GM12878 (cell line): ENCODE results near the gene SLC38A4.

Experiments used
- CREB1 ChIP-seq: IDR thresholded peaks from 2 replicates; pipeline ENCODE4 v1.6.1; 2012; ENCODE audit warnings: low read depth, mild to moderate bottlenecking, inconsistent platforms
- EZH2 ChIP-seq: IDR thresholded peaks from 2 replicates; pipeline ENCODE4 v1.6.1; 2012; ENCODE audit warnings: low read depth, mild to moderate bottlenecking, control low read depth, inconsistent platforms, low read length, borderline replicate concordance; ENCODE audit not compliant: control insufficient read depth
- HDGF ChIP-seq: fragments of 450-650 bp; IDR thresholded peaks from 2 replicates; pipeline ENCODE4 v1.6.1; 2016; ENCODE audit warnings: antibody characterized with exemption
- POLR2A ChIP-seq: IDR thresholded peaks from 2 replicates; pipeline ENCODE4 v1.6.1; 2011; ENCODE audit warnings: low read depth, mild to moderate bottlenecking, low read length
- RCOR1 ChIP-seq: conservative IDR thresholded peaks from 2 replicates; pipeline ENCODE4 v1.6.1; 2012; ENCODE audit warnings: low read depth, low read length, improper control_type of control experiment
- SMAD1 ChIP-seq: fragments of 450-650 bp; IDR thresholded peaks from 2 replicates; pipeline ENCODE4 v1.6.1; 2018; ENCODE audit warnings: mild to moderate bottlenecking, low read depth; ENCODE audit not compliant: partially characterized antibody
- ZNF217 ChIP-seq: fragments of 450-650 bp; IDR thresholded peaks from 2 replicates; pipeline ENCODE4 v1.6.1; 2017; ENCODE audit warnings: antibody characterized with exemption, mild to moderate bottlenecking
- ZNF384 ChIP-seq: IDR thresholded peaks from 2 replicates; pipeline ENCODE4 v1.6.1; 2012; ENCODE audit warnings: low read depth, mild to moderate bottlenecking, low read length, improper control_type of control experiment, borderline replicate concordance
- TF ChIP-seq, protein P1 (sequence below): IDR thresholded peaks from 2 replicates; pipeline ENCODE4 v1.6.1; 2011; ENCODE audit warnings: low read depth, low read length, improper control_type of control experiment, borderline replicate concordance
- TF ChIP-seq, protein P2 (sequence below): IDR thresholded peaks from 2 replicates; pipeline ENCODE4 v1.6.1; 2012; ENCODE audit warnings: mild to moderate bottlenecking, low read depth, low read length
- TF ChIP-seq, protein P3 (sequence below), 3 experiments: IDR thresholded peaks in 2 of 3; conservative IDR thresholded peaks in 1 of 3; 2 replicates each; pipeline ENCODE4 v1.5.1; 2011; ENCODE audit warnings: low read depth in 3 of 3, low read length in 3 of 3, mild to moderate bottlenecking in 3 of 3, control low read depth in 2 of 3, moderate library complexity in 2 of 3, inconsistent platforms in 1 of 3, mixed read lengths in 1 of 3; ENCODE audit not compliant: control insufficient read depth in 2 of 3, insufficient read depth in 1 of 3; ENCODE audit errors: extremely low read depth in 1 of 3

DNA sequence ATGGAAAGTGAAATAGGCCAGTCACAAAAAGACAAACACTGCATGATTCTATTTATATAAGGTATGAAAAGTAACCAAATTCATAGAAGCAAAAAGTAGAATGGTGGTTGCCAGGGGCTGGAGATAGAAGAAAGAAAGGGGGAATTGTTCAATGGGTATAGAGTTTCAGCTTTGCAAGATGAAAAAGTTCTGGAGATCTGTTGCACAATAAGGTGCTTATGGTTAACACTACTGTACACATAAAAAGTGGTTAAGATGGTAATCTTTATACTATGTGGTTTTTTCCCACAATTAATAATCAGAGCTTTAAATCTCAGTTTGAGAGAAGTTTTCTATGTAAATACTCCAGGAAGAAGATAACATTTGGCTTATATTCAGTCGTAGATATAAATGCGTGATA lies 73.4 kb downstream of the SLC38A4 start:
- TF ChIP-seq, protein P1, sequence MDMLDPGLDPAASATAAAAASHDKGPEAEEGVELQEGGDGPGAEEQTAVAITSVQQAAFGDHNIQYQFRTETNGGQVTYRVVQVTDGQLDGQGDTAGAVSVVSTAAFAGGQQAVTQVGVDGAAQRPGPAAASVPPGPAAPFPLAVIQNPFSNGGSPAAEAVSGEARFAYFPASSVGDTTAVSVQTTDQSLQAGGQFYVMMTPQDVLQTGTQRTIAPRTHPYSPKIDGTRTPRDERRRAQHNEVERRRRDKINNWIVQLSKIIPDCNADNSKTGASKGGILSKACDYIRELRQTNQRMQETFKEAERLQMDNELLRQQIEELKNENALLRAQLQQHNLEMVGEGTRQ = no peak
- TF ChIP-seq, protein P2, sequence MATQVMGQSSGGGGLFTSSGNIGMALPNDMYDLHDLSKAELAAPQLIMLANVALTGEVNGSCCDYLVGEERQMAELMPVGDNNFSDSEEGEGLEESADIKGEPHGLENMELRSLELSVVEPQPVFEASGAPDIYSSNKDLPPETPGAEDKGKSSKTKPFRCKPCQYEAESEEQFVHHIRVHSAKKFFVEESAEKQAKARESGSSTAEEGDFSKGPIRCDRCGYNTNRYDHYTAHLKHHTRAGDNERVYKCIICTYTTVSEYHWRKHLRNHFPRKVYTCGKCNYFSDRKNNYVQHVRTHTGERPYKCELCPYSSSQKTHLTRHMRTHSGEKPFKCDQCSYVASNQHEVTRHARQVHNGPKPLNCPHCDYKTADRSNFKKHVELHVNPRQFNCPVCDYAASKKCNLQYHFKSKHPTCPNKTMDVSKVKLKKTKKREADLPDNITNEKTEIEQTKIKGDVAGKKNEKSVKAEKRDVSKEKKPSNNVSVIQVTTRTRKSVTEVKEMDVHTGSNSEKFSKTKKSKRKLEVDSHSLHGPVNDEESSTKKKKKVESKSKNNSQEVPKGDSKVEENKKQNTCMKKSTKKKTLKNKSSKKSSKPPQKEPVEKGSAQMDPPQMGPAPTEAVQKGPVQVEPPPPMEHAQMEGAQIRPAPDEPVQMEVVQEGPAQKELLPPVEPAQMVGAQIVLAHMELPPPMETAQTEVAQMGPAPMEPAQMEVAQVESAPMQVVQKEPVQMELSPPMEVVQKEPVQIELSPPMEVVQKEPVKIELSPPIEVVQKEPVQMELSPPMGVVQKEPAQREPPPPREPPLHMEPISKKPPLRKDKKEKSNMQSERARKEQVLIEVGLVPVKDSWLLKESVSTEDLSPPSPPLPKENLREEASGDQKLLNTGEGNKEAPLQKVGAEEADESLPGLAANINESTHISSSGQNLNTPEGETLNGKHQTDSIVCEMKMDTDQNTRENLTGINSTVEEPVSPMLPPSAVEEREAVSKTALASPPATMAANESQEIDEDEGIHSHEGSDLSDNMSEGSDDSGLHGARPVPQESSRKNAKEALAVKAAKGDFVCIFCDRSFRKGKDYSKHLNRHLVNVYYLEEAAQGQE = no peak
- TF ChIP-seq POLR2A (no peak), EZH2 (no peak), CREB1 (no peak), RCOR1 (no peak), ZNF217 (no peak), HDGF (no peak), ZNF384 (no peak), SMAD1 (no peak)
- TF ChIP-seq, protein P3, sequence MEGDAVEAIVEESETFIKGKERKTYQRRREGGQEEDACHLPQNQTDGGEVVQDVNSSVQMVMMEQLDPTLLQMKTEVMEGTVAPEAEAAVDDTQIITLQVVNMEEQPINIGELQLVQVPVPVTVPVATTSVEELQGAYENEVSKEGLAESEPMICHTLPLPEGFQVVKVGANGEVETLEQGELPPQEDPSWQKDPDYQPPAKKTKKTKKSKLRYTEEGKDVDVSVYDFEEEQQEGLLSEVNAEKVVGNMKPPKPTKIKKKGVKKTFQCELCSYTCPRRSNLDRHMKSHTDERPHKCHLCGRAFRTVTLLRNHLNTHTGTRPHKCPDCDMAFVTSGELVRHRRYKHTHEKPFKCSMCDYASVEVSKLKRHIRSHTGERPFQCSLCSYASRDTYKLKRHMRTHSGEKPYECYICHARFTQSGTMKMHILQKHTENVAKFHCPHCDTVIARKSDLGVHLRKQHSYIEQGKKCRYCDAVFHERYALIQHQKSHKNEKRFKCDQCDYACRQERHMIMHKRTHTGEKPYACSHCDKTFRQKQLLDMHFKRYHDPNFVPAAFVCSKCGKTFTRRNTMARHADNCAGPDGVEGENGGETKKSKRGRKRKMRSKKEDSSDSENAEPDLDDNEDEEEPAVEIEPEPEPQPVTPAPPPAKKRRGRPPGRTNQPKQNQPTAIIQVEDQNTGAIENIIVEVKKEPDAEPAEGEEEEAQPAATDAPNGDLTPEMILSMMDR (IDR thresholded peaks at IDR 0.05 in 2 of 3, conservative IDR thresholded peaks at IDR 0.05 in 1 of 3; ENCODE audit: control insufficient read depth in 2 of 3, extremely low read depth in 1 of 3, insufficient read depth in 1 of 3, low read depth in 3 of 3, low read length in 3 of 3) = no peak
